OCI-LY3 (cell line): Measurements from ENCODE around the gene SLC44A1.
A peak's percentile ranks its signal among the peaks of the same experiment; 100 is the strongest.

ENCODE experiments used
- H2AFZ ChIP-seq: fragments of 200-600, 300-600 bp; shearing (Covaris generic); 2 replicates; pipeline ENCODE4 v1.6.0; 2014; ENCODE audit warnings: antibody characterized with exemption, low read depth, low read length
- H3K27ac ChIP-seq: fragments of 200-600, 300-600 bp; sonication (generic); 2 replicates; pipeline ENCODE4 v1.5.1; 2014; ENCODE audit warnings: mild to moderate bottlenecking, low read length, moderate library complexity, mixed read lengths
- H3K27me3 ChIP-seq: fragments of 200-600, 300-600 bp; sonication (generic); 2 replicates; pipeline ENCODE4 v1.6.1; 2014; ENCODE audit warnings: low read depth, low read length, mixed read lengths
- H3K36me3 ChIP-seq: fragments of 200-600, 300-600 bp; sonication (generic); replicated peaks from 2 replicates; pipeline ENCODE3; 2014; ENCODE audit warnings: low read depth, low read length, mixed read lengths
- H3K4me1 ChIP-seq: fragments of 300-600, 200-600 bp; sonication (generic); 2 replicates; pipeline ENCODE4 v1.6.1; 2014; ENCODE audit warnings: low read length, mixed read lengths
- H3K4me2 ChIP-seq: fragments of 200-600, 300-600 bp; sonication (generic); 2 replicates; pipeline ENCODE4 v1.6.1; 2014; ENCODE audit warnings: low read length, mixed read lengths
- H3K4me3 ChIP-seq: fragments of 300-600, 200-600 bp; sonication (generic); 2 replicates; pipeline ENCODE4 v1.5.1; 2014; ENCODE audit warnings: antibody characterized with exemption, mild to moderate bottlenecking, low read length, moderate library complexity
- H3K79me2 ChIP-seq: fragments of 300-600, 200-600 bp; shearing (Covaris generic); 2 replicates; pipeline ENCODE4 v1.6.1; 2014; ENCODE audit warnings: mild to moderate bottlenecking, low read length, mixed read lengths
- H3K9ac ChIP-seq: fragments of 300-600, 200-600 bp; shearing (Covaris generic); 2 replicates; pipeline ENCODE4 v1.6.0; 2014; ENCODE audit warnings: mild to moderate bottlenecking, low read length, moderate library complexity
- H3K9me3 ChIP-seq: fragments of 200-600, 300-600 bp; shearing (Covaris generic); 2 replicates; pipeline ENCODE4 v1.6.1; 2014; ENCODE audit warnings: low read length, mixed read lengths; ENCODE audit not compliant: insufficient read depth
- H4K20me1 ChIP-seq: fragments of 200-600, 300-600 bp; sonication (generic); 2 replicates; pipeline ENCODE4 v1.6.1; 2016; ENCODE audit warnings: low read length, mixed read lengths; ENCODE audit not compliant: insufficient read depth
- EZH2phosphoT487 ChIP-seq: fragments of 200-600 bp; shearing (Covaris generic); IDR thresholded peaks from 2 replicates; pipeline ENCODE4 v1.6.1; 2018; ENCODE audit warnings: antibody characterized with exemption, mixed run types, low read depth
- TF ChIP-seq, protein P1 (sequence below): fragments of 200-600, 300-600 bp; sonication (generic); IDR thresholded peaks from 2 replicates; pipeline ENCODE4 v1.5.1; 2014; ENCODE audit warnings: antibody characterized with exemption, low read length, low read depth

The SLC44A1 gene

DNA sequence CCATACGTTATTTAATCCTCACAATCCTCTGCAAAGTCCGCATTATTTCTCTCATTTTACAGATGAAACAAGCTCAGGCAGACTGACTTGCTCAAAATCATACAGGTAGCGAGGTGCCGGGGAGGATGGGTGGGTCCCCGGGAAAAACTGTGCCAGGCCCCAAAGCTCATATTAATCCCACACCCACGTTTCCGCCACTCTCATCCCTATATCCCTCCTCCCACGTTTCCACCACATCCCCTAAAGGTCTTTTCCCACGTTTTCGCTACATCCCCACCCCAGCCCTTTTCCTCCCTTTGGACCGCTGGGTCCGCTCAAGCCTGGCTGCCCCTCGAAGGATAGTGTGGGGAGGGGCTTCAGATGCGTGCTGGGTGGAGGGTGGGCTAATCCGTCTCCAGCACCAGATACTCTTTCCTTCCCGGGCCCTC is 202.9 kb downstream of the SLC44A1 start:
- Histone ChIP-seq H3K27ac (peak overlapping the region; percentile 31), H4K20me1 (no peaks in the 10 kb centered on the region), H3K4me3 (peak overlapping the region; percentile 90), H3K4me2 (peak overlapping the region; percentile 87), H3K36me3 (no peaks in the 10 kb centered on the region), H3K27me3 (no peaks in the 10 kb centered on the region), H3K79me2 (peaks cover 27% of the 10 kb centered on the region), H3K4me1 (peaks cover 12% of the 10 kb centered on the region), H3K9ac (peak overlapping the region; percentile 85), H2AFZ (peak overlapping the region; percentile 98), H3K9me3 (no peaks in the 10 kb centered on the region)
- no peak for TF ChIP-seq EZH2phosphoT487
- TF ChIP-seq, protein P1, sequence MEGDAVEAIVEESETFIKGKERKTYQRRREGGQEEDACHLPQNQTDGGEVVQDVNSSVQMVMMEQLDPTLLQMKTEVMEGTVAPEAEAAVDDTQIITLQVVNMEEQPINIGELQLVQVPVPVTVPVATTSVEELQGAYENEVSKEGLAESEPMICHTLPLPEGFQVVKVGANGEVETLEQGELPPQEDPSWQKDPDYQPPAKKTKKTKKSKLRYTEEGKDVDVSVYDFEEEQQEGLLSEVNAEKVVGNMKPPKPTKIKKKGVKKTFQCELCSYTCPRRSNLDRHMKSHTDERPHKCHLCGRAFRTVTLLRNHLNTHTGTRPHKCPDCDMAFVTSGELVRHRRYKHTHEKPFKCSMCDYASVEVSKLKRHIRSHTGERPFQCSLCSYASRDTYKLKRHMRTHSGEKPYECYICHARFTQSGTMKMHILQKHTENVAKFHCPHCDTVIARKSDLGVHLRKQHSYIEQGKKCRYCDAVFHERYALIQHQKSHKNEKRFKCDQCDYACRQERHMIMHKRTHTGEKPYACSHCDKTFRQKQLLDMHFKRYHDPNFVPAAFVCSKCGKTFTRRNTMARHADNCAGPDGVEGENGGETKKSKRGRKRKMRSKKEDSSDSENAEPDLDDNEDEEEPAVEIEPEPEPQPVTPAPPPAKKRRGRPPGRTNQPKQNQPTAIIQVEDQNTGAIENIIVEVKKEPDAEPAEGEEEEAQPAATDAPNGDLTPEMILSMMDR, result no peak

DNA sequence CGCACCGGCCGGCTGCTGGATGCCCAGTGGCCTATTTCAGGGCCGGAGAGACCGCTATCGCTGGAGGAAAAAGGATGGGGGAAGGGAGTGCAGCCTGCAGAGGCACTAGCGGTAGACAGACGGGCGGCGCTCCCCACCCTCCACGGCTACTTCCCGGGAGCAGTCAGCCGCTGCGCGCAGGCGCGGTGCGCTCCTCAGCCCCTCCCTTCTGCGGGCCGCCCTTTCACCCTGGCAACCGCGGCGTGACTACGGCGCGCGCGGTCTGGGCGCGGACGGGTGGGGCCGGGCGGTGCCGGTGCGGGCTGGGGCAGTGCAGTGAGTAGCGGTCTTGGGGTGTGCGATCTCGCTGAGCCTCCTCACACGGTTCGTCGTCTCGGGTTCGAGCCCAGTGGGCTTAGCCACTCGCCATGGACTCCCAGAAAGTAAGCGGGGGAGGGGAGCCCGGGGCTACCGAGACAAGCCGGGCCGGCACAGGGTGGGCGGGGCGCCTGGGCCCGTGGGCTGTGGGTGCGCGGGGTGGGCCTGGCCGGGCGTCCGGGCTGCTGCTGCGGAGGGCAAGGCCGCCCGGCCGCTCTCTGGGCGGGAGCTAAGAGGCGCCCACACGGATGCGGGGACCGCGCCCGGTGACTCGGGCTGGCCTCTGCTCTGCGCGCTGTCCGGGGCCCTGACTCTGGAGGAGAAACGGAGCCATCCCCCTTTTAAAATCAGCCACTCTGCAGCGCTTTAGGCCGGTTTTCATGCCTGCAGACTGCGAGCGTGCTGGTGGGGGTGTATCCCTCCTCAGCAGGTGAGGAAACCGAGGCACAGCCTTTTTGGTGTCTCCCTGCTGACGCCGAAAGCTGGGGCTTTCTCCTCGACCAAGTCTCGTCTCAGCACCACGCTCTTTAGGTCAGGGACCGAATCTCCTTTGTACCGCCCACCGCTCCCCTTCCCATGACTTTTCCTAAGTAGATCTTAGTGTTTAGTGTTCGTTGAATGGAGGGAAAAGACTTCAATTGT is 203.7 kb downstream of the SLC44A1 start, which contains the start of gene FSD1L:
TSS of gene FSD1L (plus strand) at position 221 of the 999 bp plus-strand sequence. CDS start at position 408, 187 bp downstream.
- Histone ChIP-seq H3K9ac (peak within 1 kb of the TSS; percentile 85), H3K9me3 (no peaks in the 10 kb centered on the region), H4K20me1 (no peaks in the 10 kb centered on the region), H3K27ac (peak within 1 kb of the TSS; percentile 31), H2AFZ (peak within 1 kb of the TSS; percentile 98), H3K4me1 (peaks cover 12% of the 10 kb centered on the region), H3K27me3 (no peaks in the 10 kb centered on the region), H3K79me2 (peaks cover 27% of the 10 kb centered on the region), H3K4me2 (peak within 1 kb of the TSS; percentile 87), H3K36me3 (no peaks in the 10 kb centered on the region), H3K4me3 (peak within 1 kb of the TSS; percentile 90)
- no peak for TF ChIP-seq EZH2phosphoT487
- TF ChIP-seq, protein P1, result peak; percentile 56

DNA sequence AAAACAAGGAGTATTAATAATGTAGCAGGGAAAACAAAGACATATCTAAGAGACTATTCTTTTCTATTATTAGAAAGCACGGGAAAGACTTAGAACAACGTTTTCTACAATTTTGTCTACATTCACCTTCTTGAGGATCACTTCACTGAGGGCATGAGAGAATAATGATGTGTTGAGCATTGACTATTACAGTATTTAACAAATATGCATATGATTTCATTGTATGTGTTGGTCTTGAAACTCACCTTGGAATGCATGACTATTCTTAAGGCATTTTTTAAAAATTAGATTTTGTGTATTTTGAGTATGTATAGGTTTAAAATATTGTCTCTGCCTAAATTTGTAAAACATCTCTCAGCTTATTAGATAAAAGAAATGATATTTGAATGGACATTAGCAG is 204.6 kb downstream of the SLC44A1 start:
- Histone ChIP-seq H3K4me3 (peak overlapping the region; percentile 90), H3K4me1 (peaks cover 12% of the 10 kb centered on the region), H3K9ac (peak overlapping the region; percentile 85), H3K79me2 (peaks cover 27% of the 10 kb centered on the region), H3K4me2 (peak overlapping the region; percentile 86), H3K36me3 (no peaks in the 10 kb centered on the region), H3K27ac (no peak overlapping the region), H3K27me3 (no peaks in the 10 kb centered on the region), H3K9me3 (no peaks in the 10 kb centered on the region), H2AFZ (no peak overlapping the region), H4K20me1 (no peaks in the 10 kb centered on the region)
- TF ChIP-seq, protein P1, result no peak
- TF ChIP-seq EZH2phosphoT487, result no peak

DNA sequence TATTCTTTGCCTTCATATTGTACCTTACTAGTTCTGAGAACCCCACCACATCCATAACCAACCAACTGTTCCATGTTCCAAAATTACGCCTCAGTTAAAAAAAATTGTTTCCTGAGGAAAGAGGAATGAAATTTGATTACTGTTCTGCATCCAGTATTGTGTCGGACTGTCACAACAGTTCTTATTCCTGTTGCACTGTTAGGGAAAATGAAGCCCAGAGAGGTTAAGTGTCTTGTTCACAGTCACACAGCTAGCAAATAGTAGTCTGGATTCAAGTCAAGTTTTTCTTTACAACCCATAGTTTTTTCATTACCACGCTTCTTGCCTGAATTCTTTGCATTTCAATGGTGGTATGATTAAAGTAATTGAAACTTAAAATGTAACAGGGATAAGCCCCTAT is 207.7 kb downstream of the SLC44A1 start:
- no peak overlapping the region for H3K27ac ChIP-seq
- H2AFZ ChIP-seq, result no peak overlapping the region
- no peak overlapping the region for H3K4me2 ChIP-seq
- peaks cover 3% of the 10 kb centered on the region for H3K36me3 ChIP-seq
- H3K4me1 ChIP-seq, result peaks cover 12% of the 10 kb centered on the region
- H3K9me3 ChIP-seq, result no peaks in the 10 kb centered on the region
- no peaks in the 10 kb centered on the region for H3K27me3 ChIP-seq
- no peak overlapping the region for H3K9ac ChIP-seq
- H4K20me1 ChIP-seq, result no peaks in the 10 kb centered on the region
- H3K4me3 ChIP-seq, result no peak overlapping the region
- TF ChIP-seq EZH2phosphoT487, result no peak
- TF ChIP-seq, protein P1, result no peak
- peaks cover 50% of the 10 kb centered on the region for H3K79me2 ChIP-seq
